ENCODE results near the gene PRKCA.

The PRKCA gene

DNA sequence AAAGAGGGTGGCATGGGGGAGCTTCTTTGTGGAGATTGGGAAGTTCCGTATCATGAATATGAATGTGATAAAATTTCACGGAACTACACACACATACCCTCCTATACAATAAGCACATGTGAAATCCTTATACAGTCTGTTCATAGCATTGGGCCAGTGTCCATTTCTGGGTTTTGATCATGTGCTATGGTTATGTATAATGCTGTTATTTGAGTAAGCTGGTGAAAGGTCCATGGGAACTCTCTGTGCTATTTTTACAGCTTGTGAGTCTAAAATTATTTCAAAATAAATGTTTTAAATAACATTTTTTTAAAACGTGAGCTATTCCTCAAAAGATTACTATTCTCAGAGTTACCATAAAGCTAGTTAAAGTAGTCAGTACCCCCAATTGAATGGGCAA, 327.3 kb downstream of the PRKCA start:
- Histone ChIP-seq H3K9ac (ENCODE audit: insufficient read length) (no peak overlapping the region), H3K9me3 (ENCODE audit: low read depth, low read length) (no peaks in the 10 kb centered on the region), H3K4me3 (no peak overlapping the region), H3K27ac (no peak overlapping the region), H3K36me3 (ENCODE audit: insufficient read depth, low read length) (no peaks in the 10 kb centered on the region)
- TF ChIP-seq FOXP2 (optimal IDR thresholded peaks at IDR 0.05; ENCODE audit: control extremely low read depth, extremely low read length, insufficient read depth) = no peak
- no peak for DNase-seq (ENCODE audit: low read depth, low spot score)

- Histone ChIP-seq H3K27ac (no peak overlapping the region), H3K9ac (ENCODE audit: insufficient read length) (no peak overlapping the region), H3K36me3 (ENCODE audit: insufficient read depth, low read length) (no peaks in the 10 kb centered on the region), H3K9me3 (ENCODE audit: low read depth, low read length) (no peaks in the 10 kb centered on the region), H3K4me3 (no peak overlapping the region)
- no peak for DNase-seq (ENCODE audit: low read depth, low spot score)
- TF ChIP-seq EZH2 (IDR thresholded peaks at IDR 0.05) = no peak
- TF ChIP-seq FOXP2 (optimal IDR thresholded peaks at IDR 0.05; ENCODE audit: control extremely low read depth, extremely low read length, insufficient read depth) = no peak
- no peak for TF ChIP-seq POLR2AphosphoS5 (IDR thresholded peaks at IDR 0.05; ENCODE audit: borderline replicate concordance, low read depth, low read length)
These were observed 328.0 kb downstream of the PRKCA start for GRCh38 chr17:66630379-66630778.

- no peak for DNase-seq (ENCODE audit: low read depth, low spot score)
- Histone ChIP-seq H3K9ac (ENCODE audit: insufficient read length) (no peak overlapping the region), H3K36me3 (ENCODE audit: insufficient read depth, low read length) (no peaks in the 10 kb centered on the region), H3K27ac (no peak overlapping the region), H3K9me3 (ENCODE audit: low read depth, low read length) (no peaks in the 10 kb centered on the region), H3K4me3 (no peak overlapping the region)
- TF ChIP-seq POLR2AphosphoS5 (IDR thresholded peaks at IDR 0.05; ENCODE audit: borderline replicate concordance, low read depth, low read length) (no peak), FOXP2 (optimal IDR thresholded peaks at IDR 0.05; ENCODE audit: control extremely low read depth, extremely low read length, insufficient read depth) (no peak), EZH2 (IDR thresholded peaks at IDR 0.05) (no peak)
These were observed 328.5 kb downstream of the PRKCA start for GRCh38 chr17:66630828-66631472.

DNA sequence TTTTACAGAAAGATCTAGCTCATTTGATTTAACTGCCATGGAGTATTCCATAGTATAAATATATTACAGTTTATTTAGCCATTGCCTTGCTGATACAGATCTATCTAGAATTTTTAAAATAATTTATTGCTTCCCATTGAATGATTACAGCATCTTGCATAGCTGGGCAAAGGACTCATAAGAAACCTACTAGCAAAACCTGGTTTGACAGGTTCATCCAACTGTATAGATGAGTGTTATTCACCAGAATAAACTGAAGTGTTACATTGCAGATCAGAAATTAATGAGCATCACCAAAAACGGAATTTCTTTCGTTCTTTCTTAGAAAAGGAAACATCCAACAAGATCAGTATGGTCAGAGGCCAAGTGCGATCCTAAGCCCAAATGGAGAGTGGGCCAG, 330.3 kb downstream of the PRKCA start:
- Histone ChIP-seq H3K9me3 (ENCODE audit: low read depth, low read length) (no peaks in the 10 kb centered on the region), H3K36me3 (ENCODE audit: insufficient read depth, low read length) (no peaks in the 10 kb centered on the region), H3K9ac (ENCODE audit: insufficient read length) (no peak overlapping the region), H3K27ac (no peak overlapping the region), H3K4me3 (no peak overlapping the region)
- DNase-seq (ENCODE audit: low read depth, low spot score) = no peak
- TF ChIP-seq POLR2AphosphoS5 (IDR thresholded peaks at IDR 0.05; ENCODE audit: borderline replicate concordance, low read depth, low read length) (no peak), FOXP2 (optimal IDR thresholded peaks at IDR 0.05; ENCODE audit: control extremely low read depth, extremely low read length, insufficient read depth) (no peak), EZH2 (IDR thresholded peaks at IDR 0.05) (no peak)

DNA sequence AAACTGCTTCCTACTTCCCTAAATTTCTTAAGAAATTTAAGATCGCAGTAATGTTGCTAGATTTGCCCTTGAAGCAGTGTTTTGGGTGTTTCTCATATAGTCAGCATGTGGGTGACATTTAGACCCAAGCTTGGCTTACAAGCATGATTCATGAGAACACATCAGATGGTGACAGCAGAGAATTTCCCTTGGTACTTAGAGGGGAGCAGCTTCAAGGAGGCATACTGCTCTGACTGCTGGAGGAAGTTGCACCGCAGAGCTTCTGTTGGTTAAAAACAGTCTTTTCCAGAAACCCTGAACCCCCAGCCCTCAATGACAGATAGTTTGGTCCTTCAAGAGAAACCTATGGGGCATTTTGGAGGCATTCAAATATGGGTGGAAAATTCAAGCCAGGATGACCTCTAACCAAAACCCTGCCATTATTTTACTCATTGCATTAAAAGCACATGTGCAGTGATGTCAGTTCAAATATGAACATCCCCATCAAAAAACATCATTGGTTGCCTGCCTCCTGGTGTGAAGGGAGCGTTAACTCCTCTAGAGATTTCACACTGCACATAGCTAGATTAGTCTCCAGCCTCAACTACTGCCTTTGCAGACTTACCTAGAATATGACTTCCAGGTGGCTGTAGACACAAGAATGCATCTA, 331.0 kb downstream of the PRKCA start:
- no peak for DNase-seq (ENCODE audit: low read depth, low spot score)
- Histone ChIP-seq H3K27ac (no peak overlapping the region), H3K4me3 (no peak overlapping the region), H3K9ac (ENCODE audit: insufficient read length) (no peak overlapping the region), H3K9me3 (ENCODE audit: low read depth, low read length) (no peaks in the 10 kb centered on the region), H3K36me3 (ENCODE audit: insufficient read depth, low read length) (no peaks in the 10 kb centered on the region)
- TF ChIP-seq POLR2AphosphoS5 (IDR thresholded peaks at IDR 0.05; ENCODE audit: borderline replicate concordance, low read depth, low read length) = no peak
- no peak for TF ChIP-seq FOXP2 (optimal IDR thresholded peaks at IDR 0.05; ENCODE audit: control extremely low read depth, extremely low read length, insufficient read depth)
- TF ChIP-seq EZH2 (IDR thresholded peaks at IDR 0.05) = no peak

DNA sequence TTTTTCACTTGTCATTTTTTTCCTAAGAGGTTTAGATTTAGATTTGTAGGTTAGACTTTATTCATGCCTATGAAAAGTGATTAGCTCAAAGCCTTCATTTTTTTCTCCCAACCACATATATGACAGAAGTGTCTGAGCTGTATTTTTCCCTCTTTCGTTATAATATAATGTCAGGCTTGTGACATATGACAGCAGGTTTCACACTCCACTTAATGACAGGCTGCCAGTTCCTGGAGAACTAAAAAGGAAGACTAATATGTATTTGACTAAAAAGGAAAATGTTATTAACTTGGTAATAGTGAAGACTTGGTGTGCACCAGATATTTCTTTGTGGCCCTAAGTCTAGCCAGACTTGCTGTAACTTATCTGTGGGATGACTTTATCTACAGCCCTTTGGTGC, 331.8 kb downstream of the PRKCA start:
- H3K27ac ChIP-seq = no peak overlapping the region
- no peak overlapping the region for H3K4me3 ChIP-seq
- H3K9ac ChIP-seq (ENCODE audit: insufficient read length) = no peak overlapping the region
- H3K9me3 ChIP-seq (ENCODE audit: low read depth, low read length) = no peaks in the 10 kb centered on the region
- H3K36me3 ChIP-seq (ENCODE audit: insufficient read depth, low read length) = no peaks in the 10 kb centered on the region
- TF ChIP-seq POLR2AphosphoS5 (IDR thresholded peaks at IDR 0.05; ENCODE audit: borderline replicate concordance, low read depth, low read length) (no peak), FOXP2 (optimal IDR thresholded peaks at IDR 0.05; ENCODE audit: control extremely low read depth, extremely low read length, insufficient read depth) (no peak), EZH2 (IDR thresholded peaks at IDR 0.05) (no peak)
- DNase-seq (ENCODE audit: low read depth, low spot score) = no peak

- DNase-seq (ENCODE audit: low read depth, low spot score) = no peak
- Histone ChIP-seq H3K4me3 (no peak overlapping the region), H3K9me3 (ENCODE audit: low read depth, low read length) (no peaks in the 10 kb centered on the region), H3K9ac (ENCODE audit: insufficient read length) (no peak overlapping the region), H3K36me3 (ENCODE audit: insufficient read depth, low read length) (no peaks in the 10 kb centered on the region), H3K27ac (no peak overlapping the region)
- no peak for TF ChIP-seq EZH2 (IDR thresholded peaks at IDR 0.05)
- no peak for TF ChIP-seq POLR2AphosphoS5 (IDR thresholded peaks at IDR 0.05; ENCODE audit: borderline replicate concordance, low read depth, low read length)
- no peak for TF ChIP-seq FOXP2 (optimal IDR thresholded peaks at IDR 0.05; ENCODE audit: control extremely low read depth, extremely low read length, insufficient read depth)
These were observed 333.1 kb downstream of the PRKCA start for GRCh38 chr17:66635386-66636045.

- Histone ChIP-seq H3K9ac (ENCODE audit: insufficient read length) (no peak overlapping the region), H3K9me3 (ENCODE audit: low read depth, low read length) (no peaks in the 10 kb centered on the region), H3K36me3 (ENCODE audit: insufficient read depth, low read length) (no peaks in the 10 kb centered on the region), H3K27ac (no peak overlapping the region), H3K4me3 (no peak overlapping the region)
- DNase-seq (ENCODE audit: low read depth, low spot score) = no peak
- TF ChIP-seq POLR2AphosphoS5 (IDR thresholded peaks at IDR 0.05; ENCODE audit: borderline replicate concordance, low read depth, low read length) (no peak), FOXP2 (optimal IDR thresholded peaks at IDR 0.05; ENCODE audit: control extremely low read depth, extremely low read length, insufficient read depth) (no peak), EZH2 (IDR thresholded peaks at IDR 0.05) (no peak)
These were observed 333.7 kb downstream of the PRKCA start for GRCh38 chr17:66636111-66636510.

Data from SK-N-MC (cell line).